Transverse colon (tissue), 4 donors: ENCODE measurements around the gene GPR137C. TPM values are rescaled to one million over a fixed set of nuclear protein-coding genes. Genes with fewer than 3 reads are reported as not detected.

Experiments used
- DNase-seq: peaks from one replicate; pipeline ENCODE4 v3.0.0-alpha.2; 2019
- H3K27ac ChIP-seq, 4 donors: fragments of 200-600 bp; sonication (generic); 2 replicates each; pipeline ENCODE4 v1.5.1; 2016 to 2018; ENCODE audit warnings: inconsistent platforms in 4 of 4
- H3K27me3 ChIP-seq: fragments of 200-600 bp; sonication (generic); 2 replicates; pipeline ENCODE4 v1.5.1; 2017; ENCODE audit warnings: inconsistent platforms
- H3K36me3 ChIP-seq, 4 donors: fragments of 200-600 bp; sonication (generic); 2 replicates each; pipeline ENCODE4 v1.5.1; 2017 to 2019; ENCODE audit warnings: inconsistent platforms in 4 of 4
- H3K4me1 ChIP-seq, 4 donors: fragments of 200-600 bp; sonication (generic); 2 replicates each; pipeline ENCODE4 v1.5.1; 2017 to 2020; ENCODE audit warnings: inconsistent platforms in 4 of 4
- H3K4me3 ChIP-seq, 4 donors: fragments of 200-600 bp; sonication (generic); 1 replicate in 1 of 4; 2 replicates in 3 of 4; pipeline versions ENCODE4 v1.5.1 to v1.6.1; 2017 to 2019; ENCODE audit warnings: inconsistent platforms in 4 of 4
- H3K9me3 ChIP-seq, 2 donors: fragments of 200-600 bp; sonication (generic); 2 replicates each; pipeline ENCODE4 v1.5.1; 2017 to 2019; ENCODE audit warnings: inconsistent platforms in 2 of 2
- CTCF ChIP-seq, 5 experiments: fragments of 200-600 bp in 3 of 5; fragments of 450-650 bp in 2 of 5; sonication (generic) in 3 of 5; IDR thresholded peaks; 1 replicate in 2 of 5; 2 replicates in 3 of 5; pipeline ENCODE4 v1.5.1; 2016 to 2017; ENCODE audit warnings: antibody characterized with exemption in 5 of 5, inconsistent platforms in 3 of 5, mild to moderate bottlenecking in 2 of 5, moderate library complexity in 1 of 5
- EP300 ChIP-seq: sonication (generic); formaldehyde crosslinking; IDR thresholded peaks from one replicate; pipeline ENCODE4 v1.6.1; 2017; ENCODE audit warnings: antibody characterized with exemption, low read depth
- POLR2A ChIP-seq: fragments of 450-650 bp; IDR thresholded peaks from one replicate; pipeline ENCODE4 v1.6.1; 2016; ENCODE audit warnings: antibody characterized with exemption, mild to moderate bottlenecking, moderate library complexity
- POLR2AphosphoS5 ChIP-seq, 3 donors: sonication (generic); formaldehyde crosslinking; IDR thresholded peaks; one replicate each; pipeline ENCODE4 v1.6.1; 2016; ENCODE audit warnings: antibody characterized with exemption in 3 of 3
- WGBS, 2 donors: methylation state at CpG; one replicate each; pipeline ENCODE4 v1.1.5; 2018; ENCODE audit warnings: low coverage in 1 of 2; 5-methylcytosine and 5-hydroxymethylcytosine counted together
- in situ Hi-C, 4 donors: fragments of 200-750 bp; cut with MboI; loops; one replicate each; pipeline versions ENCODE4 v1.15.0 to v1.15.1; 2017; ENCODE audit warnings: low sequenced_read_pairs in 3 of 4, low pct_ligation_motif_present in 1 of 4, low pct_unique_long_range_greater_than_20kb in 1 of 4
- intact Hi-C: fragments of 100-400 bp; cut with DNase I; formaldehyde crosslinking; loops from one replicate; pipeline ENCODE4 v1.15.1; 2023; ENCODE audit warnings: low total_unique reads
- total RNA-seq, 4 donors: library from RNA; depleted of rRNA; stranded (reverse); fragments of >200 nt; gene quantifications; one replicate each; pipeline ENCODE4 v1.1.0, GENCODE V29; 2016

Gene GPR137C
- total RNA-seq, 4 donors from 2014 or later: 0.27 to 2.6 (median 0.36) TPM

GRCh38 chr14:52547027-52547426 is 5.6 kb upstream of the GPR137C start:
- Histone ChIP-seq H3K27me3 (no peaks in the 10 kb centered on the region), H3K36me3 (no peaks in the 10 kb centered on the region), H3K4me3 (no peak overlapping the region), H3K4me1 (peaks cover 11 to 16% (median 13%) of the 10 kb centered on the region in 4 donors), H3K9me3 (no peaks in the 10 kb centered on the region), H3K27ac (no peak overlapping the region)
- no peak for DNase-seq
- in situ Hi-C loops: no loop called here
- intact Hi-C loops: no loop called here
- 75 to 100% methylated on average over 1 to 2 of the region's 2 CpGs for WGBS, 2 donors
- TF ChIP-seq EP300: no peak
- TF ChIP-seq POLR2A: no peak
- TF ChIP-seq CTCF (IDR thresholded peaks at IDR 0.05): no peak
- TF ChIP-seq POLR2AphosphoS5 (IDR thresholded peaks at IDR 0.05): no peak

- Histone ChIP-seq H3K36me3 (no peaks in the 10 kb centered on the region), H3K27ac (no peak overlapping the region), H3K27me3 (no peaks in the 10 kb centered on the region), H3K9me3 (no peaks in the 10 kb centered on the region), H3K4me1 (peaks cover 11 to 16% (median 13%) of the 10 kb centered on the region in 4 donors), H3K4me3 (no peak overlapping the region)
- DNase-seq: no peak
- intact Hi-C loops: no loop called here
- in situ Hi-C loops: no loop called here
- TF ChIP-seq EP300: no peak
- no peak for TF ChIP-seq POLR2A
- no peak for TF ChIP-seq CTCF (IDR thresholded peaks at IDR 0.05)
- TF ChIP-seq POLR2AphosphoS5 (IDR thresholded peaks at IDR 0.05): no peak
- WGBS, 2 donors: 87 to 100% methylated on average over 2 to 3 of the region's 3 CpGs
These were observed 5.1 kb upstream of the GPR137C start for GRCh38 chr14:52547526-52547925.

GRCh38 chr14:52550661-52551060 is 2.0 kb upstream of the GPR137C start:
- 97 to 100% methylated on average over 1 to 3 of the region's 3 CpGs for WGBS, 2 donors
- in situ Hi-C loops (no loop called here), intact Hi-C loops (no loop called here)
- DNase-seq: no peak
- Histone ChIP-seq H3K4me3 (no peak overlapping the region), H3K9me3 (no peaks in the 10 kb centered on the region), H3K27me3 (no peaks in the 10 kb centered on the region), H3K4me1 (peaks cover 17 to 28% (median 22%) of the 10 kb centered on the region in 4 donors), H3K27ac (peak overlapping the region in 1 of 4 donors; percentile 97), H3K36me3 (no peaks in the 10 kb centered on the region)
- no peak for TF ChIP-seq POLR2A
- no peak for TF ChIP-seq CTCF (IDR thresholded peaks at IDR 0.05)
- no peak for TF ChIP-seq EP300
- no peak for TF ChIP-seq POLR2AphosphoS5 (IDR thresholded peaks at IDR 0.05)

GRCh38 chr14:52551205-52551604 is 1.4 kb upstream of the GPR137C start:
- Histone ChIP-seq H3K36me3 (no peaks in the 10 kb centered on the region), H3K4me1 (peaks cover 17 to 28% (median 22%) of the 10 kb centered on the region in 4 donors), H3K27me3 (no peaks in the 10 kb centered on the region), H3K27ac (peak overlapping the region; percentile 91 to 99 (median 94)), H3K9me3 (no peaks in the 10 kb centered on the region), H3K4me3 (peak overlapping the region in 3 of 4 donors; percentile 67 to 87 (median 76))
- 43 to 52% methylated on average over 4 to 6 of the region's 6 CpGs for WGBS, 2 donors
- in situ Hi-C loops (no loop called here), intact Hi-C loops (no loop called here)
- no peak for DNase-seq
- no peak for TF ChIP-seq POLR2A
- TF ChIP-seq POLR2AphosphoS5 (IDR thresholded peaks at IDR 0.05): no peak
- TF ChIP-seq EP300: no peak
- TF ChIP-seq CTCF (IDR thresholded peaks at IDR 0.05): no peak
